Effector CD4-positive, alpha-beta T cell (primary cell): Measurements from ENCODE around the gene MRPL23.
A peak's percentile ranks its signal among the peaks of the same experiment; 100 is the strongest.
"Not testable (repeated sequence)": the region's sequence is repeated elsewhere in the genome, so short reads cannot be mapped to it uniquely, and the experiment has no call there.

Source experiments
- DNase-seq: peaks from one replicate; pipeline ENCODE4 v3.0.0-alpha.2; 2020

MRPL23 gene

GRCh38 chr11:1934335-1935155 lies 12.6 kb upstream of the MRPL23 start:
- no peak for DNase-seq

DNA sequence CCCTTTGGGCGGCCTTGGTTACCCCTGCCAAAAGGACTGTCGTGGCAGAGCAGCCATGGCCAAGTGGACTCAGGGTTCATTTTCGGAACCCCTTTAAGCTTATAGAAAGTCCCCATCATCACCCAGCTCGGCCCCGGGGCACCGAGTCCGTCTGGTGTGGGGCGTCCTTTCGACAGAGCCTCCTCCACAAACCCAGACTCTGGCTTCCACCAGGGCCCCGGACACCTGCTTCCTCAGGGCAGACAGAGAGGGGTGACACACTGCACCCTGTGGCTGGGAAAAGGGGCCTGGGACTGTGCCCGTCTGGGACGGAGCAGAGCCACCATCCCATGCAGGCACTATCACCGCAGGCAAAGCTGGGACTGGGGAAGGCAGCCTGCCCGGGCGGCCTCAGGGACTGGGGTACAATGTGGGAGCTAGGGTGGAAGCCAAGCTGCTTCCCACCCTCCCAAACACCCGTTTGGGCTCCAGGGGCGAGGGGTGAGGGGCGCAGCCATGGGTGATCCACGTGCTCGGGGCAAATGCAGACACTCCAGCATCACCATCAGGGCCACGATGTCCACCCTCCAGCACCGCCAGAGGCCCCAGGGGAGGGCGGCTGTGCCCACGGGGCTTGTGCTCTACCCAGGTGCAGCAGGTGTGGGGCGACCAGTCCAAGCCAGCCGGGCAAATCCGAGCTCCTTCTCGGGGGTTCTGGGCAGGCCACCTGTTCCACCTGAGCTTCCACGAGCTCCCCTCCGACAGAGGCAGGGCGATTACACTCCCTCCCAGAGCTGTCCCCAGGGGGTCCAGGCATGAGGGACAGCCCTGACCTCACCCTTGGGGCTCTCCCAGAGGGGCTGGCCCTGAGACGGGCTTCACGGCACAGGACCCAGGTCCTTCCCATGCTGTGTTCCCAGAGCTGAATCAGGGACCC lies 11.7 kb upstream of the MRPL23 start:
- peak; percentile 1 for DNase-seq

DNA sequence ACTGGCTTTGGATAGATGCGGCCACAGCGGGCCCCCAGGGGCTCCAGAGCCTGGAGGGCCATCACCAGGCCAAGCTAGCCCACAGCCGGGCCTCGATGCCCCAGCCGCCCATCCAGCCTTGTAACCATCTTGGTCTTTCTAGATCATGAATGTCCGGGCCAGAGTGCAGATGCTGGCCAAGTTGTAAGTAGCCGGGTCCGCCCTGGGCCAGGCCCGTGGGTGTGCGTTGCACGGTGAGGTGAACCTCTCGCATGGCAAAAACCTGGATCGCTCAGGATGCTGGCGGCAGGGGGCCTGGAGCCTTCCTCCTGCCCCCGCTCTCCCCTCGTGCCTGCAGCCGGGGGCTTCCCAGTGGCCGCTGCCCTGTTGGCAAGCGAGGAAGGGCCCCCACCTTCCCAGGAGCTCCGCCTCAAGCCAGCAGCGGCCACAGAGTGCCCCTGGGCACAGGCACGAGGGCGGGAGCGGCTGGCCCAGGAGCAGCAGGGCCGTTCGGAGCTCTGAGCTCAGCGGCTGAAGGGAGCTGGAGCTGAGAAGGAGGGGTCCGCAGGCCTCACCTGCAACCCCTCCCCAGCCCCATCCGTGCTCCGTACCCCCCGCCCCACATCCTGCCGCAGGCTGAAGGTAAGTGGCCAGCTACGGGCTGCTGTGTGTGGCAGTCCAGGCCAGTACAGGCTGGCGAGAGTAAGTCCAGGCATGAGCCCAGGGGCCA lies 10.9 kb upstream of the MRPL23 start:
- no peak for DNase-seq

- DNase-seq, result peak; percentile 1
Measured at GRCh38 chr11:1936781-1937615, 10.1 kb upstream of the MRPL23 start.

DNA sequence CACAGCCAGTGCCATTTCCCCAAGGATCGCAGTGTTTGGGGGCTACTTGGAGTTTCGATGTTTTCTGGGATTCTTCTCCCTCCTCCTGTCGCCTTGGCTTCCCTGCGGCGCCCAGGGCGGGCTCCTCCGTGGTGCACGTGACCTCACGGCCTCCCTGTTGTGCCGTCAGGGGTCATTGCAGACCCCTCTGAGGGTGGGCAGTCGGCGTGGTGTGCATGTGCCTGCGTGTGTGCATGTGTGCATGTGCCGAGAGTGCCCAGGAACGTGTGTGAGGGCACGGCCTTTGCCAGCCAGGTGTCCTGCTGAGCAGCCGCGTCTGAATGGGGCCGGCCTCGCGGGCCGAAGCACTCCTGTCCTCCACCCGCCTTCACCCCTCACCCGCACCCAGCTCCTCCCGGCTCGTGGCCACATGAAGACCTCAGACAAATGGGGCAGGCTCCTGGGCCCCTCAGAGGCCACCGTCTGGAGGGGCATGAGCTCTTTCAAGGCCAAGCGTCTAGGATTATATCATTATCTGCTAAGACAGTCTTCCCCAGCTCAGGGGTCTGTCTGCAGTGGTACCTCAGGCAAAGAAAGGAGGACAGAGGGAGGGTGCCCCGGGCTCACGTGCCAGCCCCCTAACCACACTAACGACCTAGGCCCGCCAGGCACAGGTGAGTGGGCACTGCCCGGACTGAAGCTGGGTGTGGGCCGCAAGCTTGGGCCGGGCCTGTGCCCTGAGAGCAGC lies 9.4 kb upstream of the MRPL23 start:
- DNase-seq, result no peak

GRCh38 chr11:1938343-1939005 lies 8.7 kb upstream of the MRPL23 start:
- DNase-seq, result no peak

GRCh38 chr11:1939006-1939625 lies 8.0 kb upstream of the MRPL23 start:
- no peak for DNase-seq

DNA sequence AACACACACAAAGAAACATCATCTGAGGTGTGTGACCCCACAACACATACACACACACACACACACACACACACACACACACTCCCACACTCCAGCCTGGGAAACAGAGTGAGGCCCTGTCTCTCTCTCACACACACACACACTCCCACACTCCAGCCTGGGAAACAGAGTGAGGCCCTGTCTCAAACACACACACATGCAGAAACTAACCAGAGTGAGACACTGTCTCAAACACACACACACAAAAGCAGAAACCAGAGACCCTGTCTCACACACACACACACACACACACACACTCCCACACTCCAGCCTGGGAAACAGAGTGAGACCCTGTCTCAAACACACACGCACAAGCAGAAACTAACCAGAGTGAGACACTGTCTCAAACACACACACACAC lies 7.3 kb upstream of the MRPL23 start:
- not testable (repeated sequence) for DNase-seq

- DNase-seq, result no peak
Measured at GRCh38 chr11:1942558-1943260, 4.4 kb upstream of the MRPL23 start.

- DNase-seq, result no peak
Measured at GRCh38 chr11:1943576-1943975, 3.6 kb upstream of the MRPL23 start.

DNA sequence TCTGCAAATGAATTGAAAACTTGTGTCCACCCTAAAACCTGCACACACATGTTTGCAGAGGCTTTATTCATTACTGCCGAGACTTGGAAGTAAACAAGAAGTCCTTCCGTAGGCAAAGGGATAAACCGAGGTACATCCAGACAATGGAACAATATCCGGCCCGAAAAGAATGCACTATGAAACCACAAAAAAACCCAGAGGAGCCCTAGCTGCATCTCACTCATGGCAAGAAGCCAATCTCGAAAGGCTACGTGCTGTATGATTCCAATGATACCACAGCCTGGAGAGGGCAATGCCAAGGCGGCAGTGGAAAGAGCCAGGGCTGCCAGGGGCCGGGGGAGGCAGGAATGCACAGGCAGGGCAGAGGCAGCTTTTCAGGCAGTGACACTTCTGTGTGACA lies 3.2 kb upstream of the MRPL23 start:
- DNase-seq, result no peak

DNA sequence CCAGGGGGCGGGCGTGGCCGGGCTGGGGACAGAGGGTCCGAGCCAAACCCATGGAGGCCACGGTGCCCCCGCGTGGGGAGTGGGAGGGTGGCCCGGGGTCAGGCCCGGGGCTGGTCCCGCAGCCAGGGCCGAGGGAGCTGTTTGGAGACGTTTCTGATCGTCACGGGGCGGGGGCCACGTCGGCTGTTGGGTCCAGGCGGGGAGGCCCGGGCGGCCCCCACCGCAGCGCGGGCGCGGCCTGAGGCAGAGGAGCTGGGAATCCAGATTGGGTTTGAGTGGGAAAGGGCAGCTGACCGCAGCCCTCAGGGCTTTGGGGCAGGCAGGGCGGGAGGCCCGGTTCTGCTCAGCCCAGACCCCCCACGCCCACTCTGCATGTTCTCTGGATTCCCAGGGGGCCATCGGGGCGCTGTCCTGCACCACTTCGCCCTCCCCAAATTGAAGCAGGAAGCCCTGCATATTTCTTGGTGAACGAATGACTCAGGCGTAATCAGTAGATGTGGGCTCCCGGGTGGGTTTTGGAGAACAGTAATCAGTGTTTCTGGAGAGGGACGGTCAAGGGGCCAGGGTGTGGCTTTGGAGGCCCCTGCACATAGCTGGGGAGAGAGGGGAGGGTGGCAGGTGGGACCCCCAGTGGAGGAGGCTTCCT lies 583 bp downstream of the MRPL23 start:
- DNase-seq, result no peak

- no peak for DNase-seq
Measured at GRCh38 chr11:1948389-1948788, 1.3 kb downstream of the MRPL23 start.

DNA sequence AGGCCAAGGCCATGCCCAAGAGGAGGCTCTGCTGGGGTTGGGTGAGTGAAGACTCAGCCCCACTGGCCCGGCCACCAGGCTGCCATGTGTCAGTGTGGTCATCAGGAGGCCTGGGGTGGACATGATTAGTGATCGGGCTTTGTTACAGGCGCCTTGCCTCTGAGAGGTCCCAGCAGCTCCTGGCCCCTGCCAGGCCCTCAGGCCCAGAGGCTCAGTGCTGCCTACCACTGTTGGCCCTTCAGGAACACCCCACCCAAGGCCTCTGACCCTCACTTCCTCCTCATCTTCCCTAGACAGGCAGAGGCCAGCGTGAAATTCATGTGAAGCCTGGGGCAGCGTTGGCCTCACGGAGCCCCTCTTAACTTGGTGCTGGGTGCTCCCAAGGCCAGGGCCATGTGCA lies 2.2 kb downstream of the MRPL23 start:
- no peak for DNase-seq

DNA sequence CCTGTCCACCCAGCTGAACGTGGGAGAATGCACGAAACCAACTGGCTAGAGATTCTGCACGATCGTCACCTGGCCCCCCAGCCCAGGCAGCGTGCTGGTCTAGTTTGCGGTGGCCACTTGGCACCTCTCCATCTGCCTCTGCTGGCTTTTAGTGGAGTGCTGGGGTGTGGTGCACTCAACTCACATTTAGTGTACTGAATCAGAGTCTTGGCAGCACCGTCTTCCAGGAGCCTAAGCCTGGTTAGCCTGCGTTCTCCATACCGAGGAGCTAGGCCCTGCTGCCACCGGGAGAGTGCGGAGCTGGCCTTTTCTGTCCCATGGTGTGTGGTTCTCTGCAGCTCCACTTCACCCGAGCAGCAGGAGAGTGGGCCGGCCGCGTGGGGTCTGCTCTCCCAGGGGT lies 2.8 kb downstream of the MRPL23 start:
- no peak for DNase-seq

GRCh38 chr11:1952806-1953482 lies 5.8 kb downstream of the MRPL23 start:
- DNase-seq, result no peak

GRCh38 chr11:1953489-1954266 lies 6.5 kb downstream of the MRPL23 start:
- DNase-seq, result no peak

GRCh38 chr11:1958367-1958766 lies 11.2 kb downstream of the MRPL23 start:
- DNase-seq, result no peak
